Calu3 (cell line): ENCODE results near the gene SNAP25. TPM values are rescaled to one million over a fixed set of nuclear protein-coding genes. Genes with fewer than 3 reads are reported as not detected.

Experiments used
- BruUV-seq: library from RNA; stranded (reverse); fragments of 400-500 nt; replicated peaks from 2 replicates; lab custom pipeline; 2021; lab: Mats Ljungman, UMichigan
- CTCF ChIA-PET: fragments of 300-600 bp; sonication (Branson Sonifier 250); formaldehyde crosslinking; loops from one replicate; lab custom pipeline; 2022; ENCODE audit warnings: antibody characterized with exemption; lab: Charles Lee
- DNase-seq: peaks from one replicate; pipeline ENCODE4 v3.0.0; 2022
- H3K27ac Mint-ChIP-seq: one replicate; pipeline ENCODE4 v1.8.0; 2022; ENCODE audit warnings: mixed read lengths; ENCODE audit not compliant: unreplicated experiment
- H3K27me3 Mint-ChIP-seq: one replicate; pipeline ENCODE4 v1.8.0; 2022; ENCODE audit warnings: mixed read lengths; ENCODE audit not compliant: unreplicated experiment
- H3K36me3 Mint-ChIP-seq: one replicate; pipeline ENCODE4 v1.8.0; 2022; ENCODE audit warnings: mild to moderate bottlenecking, moderate library complexity, mixed read lengths; ENCODE audit not compliant: insufficient read depth, unreplicated experiment
- H3K4me1 Mint-ChIP-seq: one replicate; pipeline ENCODE4 v1.8.0; 2022; ENCODE audit warnings: mild to moderate bottlenecking, low read depth, mixed read lengths; ENCODE audit not compliant: unreplicated experiment
- H3K4me3 Mint-ChIP-seq: one replicate; pipeline ENCODE4 v1.8.0; 2022; ENCODE audit warnings: mild to moderate bottlenecking, low read depth, moderate library complexity, mixed read lengths; ENCODE audit not compliant: unreplicated experiment
- H3K9me3 Mint-ChIP-seq: one replicate; pipeline ENCODE4 v1.8.0; 2022; ENCODE audit warnings: low read depth, mixed read lengths; ENCODE audit not compliant: unreplicated experiment
- CTCF ChIP-seq: fragments of 200-600 bp; IDR thresholded peaks from one replicate; pipeline ENCODE4 v1.8.0; 2022; ENCODE audit warnings: antibody characterized with exemption; ENCODE audit not compliant: unreplicated experiment
- intact Hi-C: fragments of 100-400 bp; cut with micrococcal nuclease; formaldehyde crosslinking; loops from one replicate; pipeline ENCODE4 v1.10.0; 2022; ENCODE audit not compliant: unreplicated experiment
- total RNA-seq: library from RNA; stranded (reverse); gene quantifications from 2 replicates; pipeline ENCODE4 v1.2.3, GENCODE V29; 2022

The SNAP25 gene
- total RNA-seq, 1 experiment from 2014 or later: 0.73 TPM

GRCh38 chr20:10190456-10190855 is 28.2 kb upstream of the SNAP25 start:
- CTCF ChIA-PET: no interaction called here
- no TSS peak for BruUV-seq
- no peak overlapping the region for H3K4me3 Mint-ChIP-seq

GRCh38 chr20:10192171-10192570 is 26.5 kb upstream of the SNAP25 start:
- CTCF ChIA-PET: no interaction called here
- TF ChIP-seq CTCF: no peak
- Mint-ChIP-seq H3K36me3 (no peaks in the 10 kb centered on the region), H3K4me1 (no peaks in the 10 kb centered on the region), H3K27me3 (peaks cover 12% of the 10 kb centered on the region), H3K27ac (no peak overlapping the region), H3K9me3 (peaks cover 2% of the 10 kb centered on the region), H3K4me3 (no peak overlapping the region)
- no peak for DNase-seq
- no TSS peak for BruUV-seq
- intact Hi-C loops: no loop called here

More at GRCh38 chr20:10190456-10190855, 28.2 kb upstream of the SNAP25 start:
- DNase-seq: no peak
- Mint-ChIP-seq H3K36me3 (no peaks in the 10 kb centered on the region), H3K27me3 (peaks cover 11% of the 10 kb centered on the region), H3K4me1 (peaks cover 8% of the 10 kb centered on the region), H3K9me3 (peaks cover 4% of the 10 kb centered on the region), H3K27ac (no peak overlapping the region)
- no peak for TF ChIP-seq CTCF
- intact Hi-C loops: no loop called here

- Mint-ChIP-seq H3K9me3 (peaks cover 2% of the 10 kb centered on the region), H3K27ac (no peak overlapping the region), H3K4me3 (no peak overlapping the region), H3K4me1 (no peaks in the 10 kb centered on the region), H3K36me3 (no peaks in the 10 kb centered on the region), H3K27me3 (peaks cover 12% of the 10 kb centered on the region)
- TF ChIP-seq CTCF: no peak
- no peak for DNase-seq
- intact Hi-C loops: no loop called here
- no TSS peak for BruUV-seq
- CTCF ChIA-PET: no interaction called here
Measured at GRCh38 chr20:10194166-10194565, 24.5 kb upstream of the SNAP25 start.

GRCh38 chr20:10200330-10200729 is 18.3 kb upstream of the SNAP25 start:
- no peaks in the 10 kb centered on the region for H3K4me1 Mint-ChIP-seq
- no peak for DNase-seq
- intact Hi-C loops: no loop called here
- no peak overlapping the region for H3K4me3 Mint-ChIP-seq
- TF ChIP-seq CTCF: no peak
- no peaks in the 10 kb centered on the region for H3K36me3 Mint-ChIP-seq
- H3K9me3 Mint-ChIP-seq: no peaks in the 10 kb centered on the region
- CTCF ChIA-PET: no interaction called here
- H3K27ac Mint-ChIP-seq: no peak overlapping the region
- BruUV-seq: no TSS peak
- H3K27me3 Mint-ChIP-seq: peaks cover 2% of the 10 kb centered on the region
